HepG2 (cell line): ENCODE results near the gene SFXN2. TPM values are rescaled to one million over a fixed set of nuclear protein-coding genes. Genes with fewer than 3 reads are reported as not detected.

Source experiments
- ATAC-seq: fragments of 200-7000 bp; cut with Tn5 transposase; 3 replicates; pipeline ENCODE4 v1.9.1; 2020; ENCODE audit warnings: mild to moderate bottlenecking, moderate library complexity
- BruUV-seq: library from RNA; stranded (reverse); fragments of 400-500 nt; replicated peaks from 2 replicates; lab custom pipeline; 2021; lab: Mats Ljungman, UMichigan
- CTCF ChIA-PET: fragments of 300-600 bp; formaldehyde crosslinking; extraction: SDS; loops from one replicate; lab custom pipeline; 2021; ENCODE audit warnings: low total read pairs, inconsistent platforms, low intra/inter-chr PET ratio; lab: Yijun Ruan, JAX
- POLR2A ChIA-PET: fragments of 350-600 bp; sonication (Branson Sonifier 250); formaldehyde crosslinking; loops from one replicate; lab custom pipeline; 2020; ENCODE audit warnings: antibody characterized with exemption, inconsistent platforms; lab: Yijun Ruan, JAX
- DNase-seq: peaks from one replicate; pipeline ENCODE4 v3.0.0-alpha.2; 2015; ENCODE audit warnings: low spot score
- FAIRE-seq: peaks from 3 replicates; lab custom pipeline; 2011; peaks lifted over from hg19 to GRCh38; lab: Jason Lieb, UNC
- H2AFZ ChIP-seq: one replicate; pipeline ENCODE4 v1.6.1; 2011; ENCODE audit warnings: low read length, inconsistent platforms
- H3K27ac ChIP-seq: fragments of 300-600 bp; 3 replicates; pipeline ENCODE4 v1.8.0; 2011; ENCODE audit warnings: mixed run types, mild to moderate bottlenecking, mixed read lengths, low read length, inconsistent platforms; ENCODE audit not compliant: insufficient read depth; ENCODE audit errors: extremely low read length
- H3K27me3 ChIP-seq, 2 experiments: fragments of 200-600 bp in 1 of 2; 2 replicates in 1 of 2; 3 replicates in 1 of 2; pipeline versions ENCODE4 v1.6.0 to v1.8.0; 2011; ENCODE audit warnings: low read length in 2 of 2, mild to moderate bottlenecking in 2 of 2, moderate library complexity in 2 of 2, inconsistent platforms in 1 of 2; ENCODE audit not compliant: insufficient read depth in 2 of 2, control insufficient read depth in 1 of 2
- H3K36me3 ChIP-seq, 2 experiments: fragments of 200-600 bp in 1 of 2; replicated peaks in 1 of 2; 2 replicates in 1 of 2; 3 replicates in 1 of 2; pipeline versions ENCODE4 v1.5.1 to v1.8.0; 2011; ENCODE audit warnings: low read length in 2 of 2, inconsistent platforms in 1 of 2; ENCODE audit not compliant: insufficient read depth in 2 of 2, control insufficient read depth in 1 of 2
- H3K4me1 ChIP-seq: 2 replicates; pipeline ENCODE4 v1.5.1; 2012; ENCODE audit warnings: low read length, inconsistent platforms; ENCODE audit not compliant: insufficient read depth
- H3K4me2 ChIP-seq: 2 replicates; pipeline ENCODE4 v1.6.0; 2011; ENCODE audit warnings: low read depth, low read length, inconsistent platforms
- H3K4me3 ChIP-seq, 3 experiments: fragments of 200-600 bp in 1 of 3; sonication (generic), shearing (Covaris generic) in 1 of 3; replicated peaks in 1 of 3; 2 replicates each; pipeline ENCODE4 v1.5.1; 2011 to 2016; ENCODE audit warnings: low read length in 3 of 3, inconsistent platforms in 2 of 3, low read depth in 2 of 3, mild to moderate bottlenecking in 2 of 3, control low read depth in 1 of 3, mixed read lengths in 1 of 3; ENCODE audit not compliant: insufficient read depth in 1 of 3
- H3K79me2 ChIP-seq: one replicate; pipeline ENCODE4 v1.6.1; 2011; ENCODE audit warnings: low read length, inconsistent platforms; ENCODE audit not compliant: insufficient read depth
- H3K9ac ChIP-seq: 2 replicates; pipeline ENCODE4 v1.6.0; 2011; ENCODE audit warnings: mild to moderate bottlenecking, low read depth, low read length, inconsistent platforms; ENCODE audit not compliant: insufficient read depth
- H3K9me3 ChIP-seq: 2 replicates; pipeline ENCODE4 v1.5.1; 2012; ENCODE audit warnings: mild to moderate bottlenecking, low read length
- H4K20me1 ChIP-seq: 2 replicates; pipeline ENCODE4 v1.6.0; 2011; ENCODE audit warnings: inconsistent platforms, mild to moderate bottlenecking, low read length, moderate library complexity; ENCODE audit not compliant: insufficient read depth
- MAF1 ChIP-seq: sonication (generic); formaldehyde crosslinking; IDR thresholded peaks from 2 replicates; pipeline ENCODE4 v1.5.0; 2020; ENCODE audit warnings: missing genetic modification reagents, borderline replicate concordance
- MTF2 ChIP-seq: sonication (generic); formaldehyde crosslinking; IDR thresholded peaks from 2 replicates; pipeline ENCODE4 v1.5.0; 2020; ENCODE audit warnings: missing genetic modification reagents, borderline replicate concordance
- NFRKB ChIP-seq: fragments of 450-650 bp; IDR thresholded peaks from 2 replicates; pipeline ENCODE4 v1.6.1; 2017
- PREB ChIP-seq: sonication (generic); formaldehyde crosslinking; IDR thresholded peaks from 2 replicates; pipeline ENCODE4 v1.4.0; 2020; ENCODE audit warnings: missing genetic modification reagents
- STAG1 ChIP-seq: sonication (generic); formaldehyde crosslinking; IDR thresholded peaks from 2 replicates; pipeline ENCODE4 v1.4.0; 2020; ENCODE audit warnings: missing genetic modification reagents
- TCF12 ChIP-seq, 2 experiments: fragments of 450-650 bp in 1 of 2; sonication (generic) in 1 of 2; formaldehyde crosslinking in 1 of 2; IDR thresholded peaks; 2 replicates each; pipeline versions ENCODE4 v1.6.1 to v1.8.0; 2017 to 2022; ENCODE audit warnings: antibody characterized with exemption in 1 of 2, mild to moderate bottlenecking in 1 of 2, missing genetic modification reagents in 1 of 2, moderate library complexity in 1 of 2
- WGBS: methylation state at CpG from one replicate; pipeline ENCODE4 v1.1.6; 2017; ENCODE audit warnings: low lambda C conversion rate; 5-methylcytosine and 5-hydroxymethylcytosine counted together
- in situ Hi-C: cut with HindIII; loops from 2 replicates; pipeline ENCODE4 v1.10.0; 2017; ENCODE audit warnings: low pct_unique_long_range_greater_than_20kb; ENCODE audit not compliant: extremely low pct_ligation_motif_present
- intact Hi-C: fragments of 100-400 bp; cut with micrococcal nuclease; formaldehyde crosslinking; loops from one replicate; pipeline ENCODE4 v1.10.0; 2022; ENCODE audit not compliant: unreplicated experiment
- polyA plus RNA-seq, 8 experiments: library from polyadenylated mRNA; depleted of rRNA in 3 of 8; stranded (reverse) in 7 of 8; unstranded in 1 of 8; fragments of >200 nt; fragmentation: Illumina TruSeq in 4 of 8; extraction: Trizol in 4 of 8; gene quantifications; 2 replicates each; pipeline versions ENCODE4 v1.2.1 to v1.2.3, GENCODE V29; 2011 to 2016; ENCODE audit warnings: low read depth in 4 of 8, missing spikeins in 1 of 8, mixed read lengths in 1 of 8; ENCODE audit not compliant: insufficient read depth in 1 of 8
- total RNA-seq, 5 experiments: library from RNA; depleted of rRNA; stranded (reverse); fragments of >200 nt; fragmentation: Illumina TruSeq; extraction: Trizol; gene quantifications; 2 replicates each; pipeline ENCODE4 v1.2.3, GENCODE V29; 2016; ENCODE audit warnings: low read depth in 1 of 5

Gene SFXN2
- total and polyA plus RNA-seq, 2 of the 13 experiments (the other 11 are each of a cell fraction or from before 2014, with no cell fraction given), result 12.8 to 21.1 TPM

GRCh38 chr10:102763037-102763607, 48.7 kb downstream of the SFXN2 start:
- no peaks in the 10 kb centered on the region for H3K36me3 ChIP-seq
- DNase-seq, result no peak
- peaks cover 26% of the 10 kb centered on the region for H3K4me1 ChIP-seq
- BruUV-seq, result no TSS peak
- no peak overlapping the region for H3K27ac ChIP-seq
- TF ChIP-seq NFRKB, result no peak
- H3K27me3 ChIP-seq, result no peaks in the 10 kb centered on the region
- 84% methylated on average over 7 of the region's 7 CpGs for WGBS
- no peak overlapping the region for H3K4me2 ChIP-seq
- in situ Hi-C loops, result no loop called here
- intact Hi-C loops, result no loop called here
- H3K4me3 ChIP-seq, result no peak overlapping the region
- H2AFZ ChIP-seq, result no peak overlapping the region
- peaks cover 2% of the 10 kb centered on the region for H3K79me2 ChIP-seq
- H3K9ac ChIP-seq, result no peak overlapping the region
- FAIRE-seq, result no peak
- CTCF ChIA-PET, result no interaction called here
- H4K20me1 ChIP-seq, result no peaks in the 10 kb centered on the region
- ATAC-seq, result no peak
- POLR2A ChIA-PET, result interaction anchor here (0.6 kb wide), 1 partner anchor 1206 kb away, joined by 3 read pairs; no protein-coding TSS in a partner anchor
- no peaks in the 10 kb centered on the region for H3K9me3 ChIP-seq

- no peak overlapping the region for H2AFZ ChIP-seq
- no peak overlapping the region for H3K9ac ChIP-seq
- TF ChIP-seq MAF1 (CRISPR knock-in tag) (no peak), MTF2 (no peak), PREB (CRISPR knock-in tag) (no peak), TCF12 (IDR thresholded peaks at IDR 0.05) (no peak), TCF12 (CRISPR knock-in tag; IDR thresholded peaks at IDR 0.05) (no peak), STAG1 (CRISPR knock-in tag) (no peak)
- H3K27me3 ChIP-seq, result no peaks in the 10 kb centered on the region
- H3K36me3 ChIP-seq, result no peaks in the 10 kb centered on the region
- peaks cover 2% of the 10 kb centered on the region for H3K79me2 ChIP-seq
- ChIA-PET CTCF (no interaction called here), POLR2A (interaction anchor here (1.8 kb wide), 1 partner anchor 13 kb away, joined by 5 read pairs; no protein-coding TSS in a partner anchor)
- WGBS, result 85% methylated on average over 6 of the region's 6 CpGs
- no peak for FAIRE-seq
- in situ Hi-C loops, result no loop called here
- intact Hi-C loops, result no loop called here
- no TSS peak for BruUV-seq
- H3K4me3 ChIP-seq, result no peak overlapping the region
- H3K4me1 ChIP-seq, result peaks cover 40% of the 10 kb centered on the region
- ATAC-seq, result no peak
- no peak overlapping the region for H3K4me2 ChIP-seq
- no peak for DNase-seq
- no peaks in the 10 kb centered on the region for H3K9me3 ChIP-seq
- no peak overlapping the region for H3K27ac ChIP-seq
- H4K20me1 ChIP-seq, result no peaks in the 10 kb centered on the region
Observed at GRCh38 chr10:102764470-102765161, 50.2 kb downstream of the SFXN2 start.
